NT2/D1 (cell line): ENCODE results near the gene CHID1.
A peak's percentile ranks its signal among the peaks of the same experiment; 100 is the strongest.

Source experiments
- DNase-seq: peaks from one replicate; pipeline ENCODE4 v3.0.0-alpha.2; 2011; ENCODE audit warnings: low read depth, low spot score
- H3K27me3 ChIP-seq: 2 replicates; pipeline ENCODE4 v1.6.0; 2011; ENCODE audit warnings: mild to moderate bottlenecking; ENCODE audit not compliant: insufficient read length, insufficient read depth
- H3K36me3 ChIP-seq: 2 replicates; pipeline ENCODE4 v1.6.1; 2011; ENCODE audit warnings: mild to moderate bottlenecking, low read length, mixed read lengths; ENCODE audit not compliant: insufficient read depth, insufficient read length
- H3K4me1 ChIP-seq: 2 replicates; pipeline ENCODE4 v1.5.1; 2011; ENCODE audit not compliant: insufficient read depth, insufficient read length
- H3K4me3 ChIP-seq: 2 replicates; pipeline ENCODE4 v1.5.1; 2011; ENCODE audit warnings: low read depth; ENCODE audit not compliant: insufficient read length
- H3K9ac ChIP-seq: 2 replicates; pipeline ENCODE4 v1.6.0; 2011; ENCODE audit warnings: low read depth; ENCODE audit not compliant: insufficient read length
- H3K9me3 ChIP-seq: 2 replicates; pipeline ENCODE4 v1.5.1; 2011; ENCODE audit warnings: mild to moderate bottlenecking, low read length; ENCODE audit not compliant: insufficient read depth
- SUZ12 ChIP-seq: IDR thresholded peaks from 2 replicates; pipeline ENCODE4 v1.6.1; 2011; ENCODE audit not compliant: insufficient read length, insufficient read depth; ENCODE audit errors: extremely low read depth
- YY1 ChIP-seq: IDR thresholded peaks from 2 replicates; pipeline ENCODE4 v1.6.1; 2011; ENCODE audit not compliant: insufficient read length, insufficient read depth
- ZNF274 ChIP-seq: IDR thresholded peaks from 2 replicates; pipeline ENCODE4 v1.6.1; 2011; ENCODE audit warnings: mild to moderate bottlenecking, low read depth, low read length

Gene CHID1

GRCh38 chr11:865462-866430 is 44.9 kb downstream of the CHID1 start:
- Histone ChIP-seq H3K36me3 (peaks cover 58% of the 10 kb centered on the region), H3K27me3 (no peaks in the 10 kb centered on the region), H3K4me3 (no peak overlapping the region), H3K9ac (no peak overlapping the region), H3K4me1 (peaks cover 59% of the 10 kb centered on the region), H3K9me3 (no peaks in the 10 kb centered on the region)
- no peak for TF ChIP-seq YY1
- no peak for TF ChIP-seq ZNF274
- no peak for TF ChIP-seq SUZ12
- DNase-seq, result no peak

DNA sequence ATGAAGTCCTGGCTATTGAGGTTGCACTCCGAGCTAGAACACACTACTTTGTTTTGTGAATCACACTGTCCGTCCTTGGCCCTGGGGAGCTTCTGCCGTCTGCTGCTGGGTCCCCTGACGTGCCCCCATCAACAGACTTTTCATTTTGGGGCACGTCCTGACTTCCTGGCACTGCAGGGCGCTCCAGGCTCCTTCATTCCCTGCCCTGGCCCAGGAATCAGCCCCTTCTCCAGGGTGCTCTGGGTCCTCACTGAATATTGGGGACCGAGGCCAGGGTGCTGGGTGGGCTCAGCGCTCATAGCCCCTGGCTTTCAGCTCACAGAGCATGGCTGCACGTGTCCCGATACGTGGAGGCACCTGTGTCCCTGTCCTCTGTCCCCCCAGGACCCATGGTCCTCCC is 45.7 kb downstream of the CHID1 start:
- Histone ChIP-seq H3K4me3 (no peak overlapping the region), H3K27me3 (no peaks in the 10 kb centered on the region), H3K9ac (peak overlapping the region; percentile 9), H3K36me3 (peaks cover 54% of the 10 kb centered on the region), H3K4me1 (peaks cover 61% of the 10 kb centered on the region), H3K9me3 (no peaks in the 10 kb centered on the region)
- TF ChIP-seq ZNF274 (no peak), YY1 (no peak)
- DNase-seq, result no peak

DNA sequence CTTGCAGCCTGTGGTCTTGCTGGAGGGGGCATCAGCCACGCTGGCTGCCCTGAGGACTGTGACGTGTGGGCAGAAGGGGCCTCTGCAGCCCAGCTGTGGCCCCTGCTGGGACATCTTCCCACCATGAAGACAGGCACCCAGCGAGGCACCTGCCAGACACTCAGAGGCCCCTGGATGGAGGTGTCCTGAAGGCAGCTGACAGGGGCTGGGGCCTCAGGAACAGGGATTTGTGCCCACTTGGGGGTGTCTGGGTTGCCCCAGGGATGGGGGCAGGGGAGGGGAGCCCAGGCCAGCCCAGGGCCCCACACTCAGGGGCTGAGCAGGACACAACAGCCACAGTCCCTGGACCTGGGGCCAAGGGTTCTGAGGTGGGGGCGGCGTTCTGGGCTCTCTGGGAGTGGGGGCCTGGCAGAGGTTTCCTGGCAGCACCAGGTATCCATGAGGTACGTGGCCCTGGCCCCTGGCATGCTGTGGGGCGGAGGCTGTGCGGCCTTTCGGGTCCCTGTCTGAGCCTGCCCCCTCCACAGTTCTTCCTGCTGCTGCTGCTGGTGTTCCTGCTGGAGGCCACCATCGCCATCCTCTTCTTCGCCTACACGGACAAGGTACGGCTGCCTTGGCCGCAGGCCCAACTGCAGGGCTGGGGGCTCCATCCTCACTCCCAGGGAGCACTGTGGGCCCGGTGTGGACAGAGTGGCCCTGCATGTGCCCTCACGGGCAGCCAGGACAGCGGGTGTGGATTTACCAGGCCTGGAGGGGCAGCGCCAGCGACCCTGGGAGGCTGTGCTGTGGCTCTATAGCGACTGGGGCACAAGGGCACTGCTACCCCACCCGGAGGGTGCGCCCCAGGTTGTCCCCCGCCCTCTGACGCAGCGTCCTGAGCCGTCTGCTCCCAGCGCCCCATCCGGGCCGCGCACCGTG is 46.4 kb downstream of the CHID1 start:
- Histone ChIP-seq H3K4me3 (no peak overlapping the region), H3K9ac (peak overlapping the region; percentile 85), H3K36me3 (peaks cover 49% of the 10 kb centered on the region), H3K4me1 (peaks cover 60% of the 10 kb centered on the region), H3K27me3 (no peaks in the 10 kb centered on the region), H3K9me3 (no peaks in the 10 kb centered on the region)
- TF ChIP-seq SUZ12, result no peak
- TF ChIP-seq ZNF274, result no peak
- no peak for TF ChIP-seq YY1
- DNase-seq, result no peak

DNA sequence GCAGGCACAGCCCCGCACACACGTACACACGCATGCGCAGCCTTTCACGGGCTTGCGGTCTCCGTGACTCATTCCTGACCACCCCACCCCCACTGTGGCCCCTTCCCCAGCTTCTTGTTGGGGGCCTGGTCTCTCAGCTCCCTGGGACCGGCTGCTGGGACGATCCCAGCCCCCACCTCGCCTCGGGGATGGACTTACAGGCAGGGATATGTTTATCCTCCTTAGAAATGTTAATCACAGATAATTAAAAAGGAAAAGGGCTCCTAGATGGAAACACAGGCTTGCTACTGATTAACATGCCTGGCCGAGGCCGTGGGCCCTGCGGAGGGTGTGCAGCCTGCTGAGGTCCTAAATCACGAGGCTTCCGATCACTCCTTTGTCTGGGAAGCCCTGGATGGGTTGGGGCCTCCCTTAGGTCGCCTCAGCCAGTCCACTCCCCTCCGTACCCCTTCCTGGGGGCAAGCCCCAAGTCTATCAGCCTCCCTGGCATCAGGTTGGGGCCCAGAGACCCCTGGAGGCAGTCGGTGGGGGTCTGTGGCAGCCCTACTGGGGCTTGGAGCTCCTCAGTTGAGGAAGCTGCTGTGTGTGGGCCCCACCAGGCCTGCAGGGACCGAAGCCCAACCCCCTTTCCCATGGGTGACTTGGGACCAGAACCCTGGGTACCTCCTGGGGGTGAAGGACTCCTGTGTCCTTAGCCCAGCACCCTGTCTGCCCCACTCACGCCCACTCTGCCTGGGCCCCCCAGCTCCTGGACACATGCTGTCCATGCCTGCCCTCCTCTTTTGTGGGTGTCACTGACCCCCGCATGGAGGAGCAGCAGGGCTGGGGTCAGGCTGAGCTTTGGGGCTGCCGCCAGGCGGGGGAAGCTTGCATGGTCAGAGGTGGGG is 47.3 kb downstream of the CHID1 start:
- peaks cover 62% of the 10 kb centered on the region for H3K4me1 ChIP-seq
- peak overlapping the region; percentile 43 for H3K4me3 ChIP-seq
- no peak for DNase-seq
- TF ChIP-seq ZNF274, result no peak
- peaks cover 40% of the 10 kb centered on the region for H3K36me3 ChIP-seq
- peak overlapping the region; percentile 85 for H3K9ac ChIP-seq
- no peaks in the 10 kb centered on the region for H3K9me3 ChIP-seq
- H3K27me3 ChIP-seq, result no peaks in the 10 kb centered on the region

DNA sequence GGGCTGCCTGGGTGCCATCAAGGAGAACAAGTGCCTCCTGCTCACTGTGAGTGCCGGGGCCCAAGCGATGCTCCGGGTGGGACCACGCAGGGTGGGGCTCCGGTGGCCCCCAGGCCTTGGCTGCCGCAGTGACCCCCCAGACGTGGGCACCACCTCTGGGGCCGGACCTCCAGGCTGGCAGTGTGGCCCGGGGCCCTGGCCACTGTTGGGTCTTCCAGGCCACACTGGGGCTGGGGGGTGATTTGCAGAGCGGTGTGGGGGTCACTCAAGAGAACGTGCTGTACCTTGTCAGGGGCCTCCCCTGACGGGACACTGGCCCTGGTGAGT is 48.0 kb downstream of the CHID1 start:
- Histone ChIP-seq H3K9ac (peak overlapping the region; percentile 85), H3K4me3 (peak overlapping the region; percentile 43)

GRCh38 chr11:862081-862661 is 48.4 kb downstream of the CHID1 start:
- Histone ChIP-seq H3K27me3 (no peaks in the 10 kb centered on the region), H3K36me3 (peaks cover 33% of the 10 kb centered on the region), H3K9ac (peak overlapping the region; percentile 85), H3K9me3 (no peaks in the 10 kb centered on the region), H3K4me1 (peaks cover 64% of the 10 kb centered on the region), H3K4me3 (peak overlapping the region; percentile 43)
- TF ChIP-seq YY1 (no peak), SUZ12 (no peak), ZNF274 (no peak)
- no peak for DNase-seq

More for the DNA sequence above, 48.0 kb downstream of the CHID1 start:
- H3K27me3 ChIP-seq, result no peaks in the 10 kb centered on the region
- H3K36me3 ChIP-seq, result peaks cover 38% of the 10 kb centered on the region
- no peak for DNase-seq
- TF ChIP-seq YY1, result no peak
- TF ChIP-seq SUZ12, result no peak
- TF ChIP-seq ZNF274, result no peak
- no peaks in the 10 kb centered on the region for H3K9me3 ChIP-seq
- peaks cover 64% of the 10 kb centered on the region for H3K4me1 ChIP-seq
